Measurements from ENCODE around the gene LDB3.

LDB3 gene

DNA sequence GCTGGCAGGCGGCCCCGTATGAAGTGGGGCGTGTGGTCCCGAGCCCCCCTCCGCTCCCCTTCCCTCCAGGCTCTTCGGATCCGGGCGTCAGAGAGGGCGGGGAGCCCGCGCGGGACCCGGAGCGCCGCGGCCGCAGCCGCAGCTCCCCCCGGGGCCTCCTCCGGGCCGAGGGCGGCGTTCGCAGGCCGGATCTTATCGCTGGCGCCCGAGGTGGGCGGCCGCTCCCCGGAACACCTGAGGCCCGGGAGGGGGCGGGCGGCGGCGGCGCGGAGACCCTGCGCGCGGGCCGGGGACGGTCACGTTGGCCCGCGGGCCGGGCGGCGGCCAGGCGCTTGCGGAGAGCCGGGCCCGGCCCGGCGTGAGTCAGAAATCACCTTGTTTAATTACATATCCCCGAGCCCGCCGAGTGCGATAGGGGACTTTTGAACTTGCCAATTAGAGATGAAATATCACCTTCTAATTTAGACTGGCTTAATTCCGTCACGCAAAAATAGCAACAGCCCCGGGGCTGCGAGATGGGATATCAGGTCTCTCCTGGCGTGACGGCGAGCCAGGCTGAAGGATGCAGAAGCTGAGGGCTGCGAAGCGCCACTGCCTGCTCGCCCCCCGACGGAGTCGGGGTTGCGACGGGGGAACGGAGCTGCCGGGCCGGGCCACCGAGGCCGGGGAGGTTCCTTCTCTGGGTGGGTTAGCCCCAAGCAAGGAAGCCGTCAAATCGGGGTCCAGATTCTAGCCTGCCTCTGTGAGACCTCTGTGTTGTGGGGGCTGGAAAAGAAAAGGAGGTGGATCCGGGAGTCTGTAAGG lies 43.4 kb downstream of the LDB3 start:
- TF ChIP-seq L3MBTL2 (conservative IDR thresholded peaks at IDR 0.05) = peak; percentile 51
- no peak for TF ChIP-seq NFRKB (IDR thresholded peaks at IDR 0.05)
- TF ChIP-seq LEF1 (IDR thresholded peaks at IDR 0.05; ENCODE audit: borderline replicate concordance) = 0 out of 2 replicates have a peak, but pooled peaks have one; percentile 4
- ChIA-PET POLR2A (interaction anchor here (0.7 to 10.3 kb wide), 5 partner anchors 16 to 187 kb away, joined by 3 to 62 read pairs (median 4); partner anchors contain the start of gene BMPR1A), CTCF (interaction anchor here (1.0 kb wide), 1 partner anchor 249 kb away, joined by 3 read pairs; no protein-coding TSS in a partner anchor)
- DNase-seq (ENCODE audit: extremely low spot score) = peak; percentile 68

DNA sequence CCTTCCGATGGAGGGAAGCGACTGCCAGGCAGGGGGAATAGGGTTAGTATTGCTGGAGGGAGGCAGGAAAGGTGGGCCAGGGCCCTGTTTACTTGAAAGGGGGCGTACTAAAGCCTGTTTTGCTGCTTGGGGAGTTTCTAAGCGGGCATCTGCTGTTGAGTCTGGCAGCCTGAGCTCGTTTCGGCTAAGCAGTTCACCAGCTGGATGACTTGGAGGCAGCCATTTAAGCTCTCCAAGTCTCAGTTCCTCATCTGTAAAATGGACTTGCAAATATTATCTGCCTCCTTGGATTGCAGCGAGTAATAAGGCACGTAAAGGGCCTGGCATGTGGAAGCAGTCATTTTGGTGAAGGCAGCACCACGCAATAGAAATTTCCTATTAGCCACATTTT lies 44.0 kb downstream of the LDB3 start:
- TF ChIP-seq, protein P1, sequence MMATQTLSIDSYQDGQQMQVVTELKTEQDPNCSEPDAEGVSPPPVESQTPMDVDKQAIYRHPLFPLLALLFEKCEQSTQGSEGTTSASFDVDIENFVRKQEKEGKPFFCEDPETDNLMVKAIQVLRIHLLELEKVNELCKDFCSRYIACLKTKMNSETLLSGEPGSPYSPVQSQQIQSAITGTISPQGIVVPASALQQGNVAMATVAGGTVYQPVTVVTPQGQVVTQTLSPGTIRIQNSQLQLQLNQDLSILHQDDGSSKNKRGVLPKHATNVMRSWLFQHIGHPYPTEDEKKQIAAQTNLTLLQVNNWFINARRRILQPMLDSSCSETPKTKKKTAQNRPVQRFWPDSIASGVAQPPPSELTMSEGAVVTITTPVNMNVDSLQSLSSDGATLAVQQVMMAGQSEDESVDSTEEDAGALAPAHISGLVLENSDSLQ (IDR thresholded peaks at IDR 0.05) = no peak
- TF ChIP-seq FOXK2 (IDR thresholded peaks at IDR 0.05) (no peak), HDGF (IDR thresholded peaks at IDR 0.05; ENCODE audit: borderline replicate concordance) (no peak), FOXM1 (IDR thresholded peaks at IDR 0.05; ENCODE audit: borderline replicate concordance) (no peak), L3MBTL2 (conservative IDR thresholded peaks at IDR 0.05) (no peak), BHLHE40 (IDR thresholded peaks at IDR 0.05; ENCODE audit: borderline replicate concordance) (no peak), ZNF384 (IDR thresholded peaks at IDR 0.05) (no peak), ELF4 (IDR thresholded peaks at IDR 0.05) (no peak), ARNT (IDR thresholded peaks at IDR 0.05) (no peak), FOXA1 (IDR thresholded peaks at IDR 0.05) (no peak), SUZ12 (IDR thresholded peaks at IDR 0.05) (no peak), LEF1 (IDR thresholded peaks at IDR 0.05; ENCODE audit: borderline replicate concordance) (no peak), SP1 (IDR thresholded peaks at IDR 0.05) (no peak), NFRKB (IDR thresholded peaks at IDR 0.05) (no peak), TARDBP (IDR thresholded peaks at IDR 0.05) (no peak), CTBP1 (IDR thresholded peaks at IDR 0.05; ENCODE audit: borderline replicate concordance) (no peak)
- ChIA-PET POLR2A (interaction anchor here (0.7 to 10.3 kb wide), 5 partner anchors 17 to 186 kb away, joined by 3 to 62 read pairs (median 4); partner anchors contain the start of gene BMPR1A), CTCF (interaction anchor here (0.6 to 1.0 kb wide), 2 partner anchors 45 to 248 kb away, joined by 3 read pairs; no protein-coding TSS in a partner anchor)
- no peak for DNase-seq (ENCODE audit: extremely low spot score)

DNA sequence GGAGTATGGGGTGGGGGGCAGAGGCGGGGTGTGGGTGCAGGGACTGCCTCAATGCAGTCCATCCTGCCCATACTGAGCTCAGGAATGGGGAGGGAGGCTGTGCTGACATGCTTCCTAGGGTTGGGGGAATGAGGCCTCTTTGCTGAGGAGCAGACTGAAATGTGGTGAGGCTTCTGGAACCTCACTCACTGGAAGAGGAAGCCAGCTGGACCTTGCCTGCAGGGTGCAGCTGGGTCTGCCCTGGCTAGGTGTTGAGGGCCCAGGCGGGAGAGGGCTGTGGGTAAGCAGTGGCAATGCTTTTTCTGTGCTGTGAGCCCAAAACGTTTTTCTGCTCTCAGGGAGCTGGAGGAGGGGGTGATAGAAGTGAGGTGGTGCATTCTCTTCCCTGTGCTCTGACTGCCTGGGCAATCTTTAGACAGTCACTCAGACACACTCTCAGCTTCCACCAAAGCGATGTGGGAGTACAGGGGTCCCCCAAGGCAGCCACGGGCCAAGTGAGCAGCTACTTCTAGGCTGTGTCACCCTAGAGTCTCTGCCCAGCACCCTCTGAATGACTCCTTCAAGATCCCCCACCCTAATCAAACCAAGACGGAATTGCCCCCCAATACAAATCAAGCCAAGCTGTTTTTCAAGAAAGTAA lies 47.0 kb downstream of the LDB3 start:
- DNase-seq (ENCODE audit: extremely low spot score) = no peak
- ChIA-PET POLR2A (interaction anchor here (1.1 to 10.3 kb wide), 2 partner anchors 42 to 251 kb away, joined by 3 to 62 read pairs; partner anchors contain the start of gene BMPR1A), CTCF (no interaction called here)
- TF ChIP-seq HDGF (IDR thresholded peaks at IDR 0.05; ENCODE audit: borderline replicate concordance) = no peak
- no peak for TF ChIP-seq FOXK2 (IDR thresholded peaks at IDR 0.05)

DNA sequence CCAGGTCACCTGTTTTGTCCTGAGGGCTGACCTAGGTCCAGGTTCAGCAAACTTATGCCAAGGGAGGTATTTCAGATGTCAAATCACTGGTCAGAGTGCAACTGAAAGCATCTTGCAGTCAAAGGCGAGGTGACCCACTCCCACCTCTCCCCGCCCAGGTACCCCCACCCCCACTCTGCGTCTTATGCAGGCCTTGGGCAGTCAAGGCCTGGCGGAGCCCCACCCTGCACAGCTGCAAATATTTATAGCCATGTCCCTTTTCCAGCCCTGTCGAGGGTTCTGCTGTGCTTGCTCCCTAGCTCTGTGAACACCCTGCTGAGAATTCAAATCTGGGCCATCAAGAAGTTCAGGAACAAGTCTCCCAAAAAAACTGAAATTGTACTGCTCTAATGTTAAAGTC lies 47.5 kb downstream of the LDB3 start:
- no peak for DNase-seq (ENCODE audit: extremely low spot score)
- TF ChIP-seq LEF1 (IDR thresholded peaks at IDR 0.05; ENCODE audit: borderline replicate concordance) (no peak), SUZ12 (IDR thresholded peaks at IDR 0.05) (no peak), CTBP1 (IDR thresholded peaks at IDR 0.05; ENCODE audit: borderline replicate concordance) (no peak), NFRKB (IDR thresholded peaks at IDR 0.05) (no peak), TARDBP (IDR thresholded peaks at IDR 0.05) (no peak)
- CTCF ChIA-PET = no interaction called here
- POLR2A ChIA-PET = interaction anchor here (1.1 to 10.3 kb wide), 2 partner anchors 41 to 251 kb away, joined by 3 to 62 read pairs; partner anchors contain the start of gene BMPR1A

DNA sequence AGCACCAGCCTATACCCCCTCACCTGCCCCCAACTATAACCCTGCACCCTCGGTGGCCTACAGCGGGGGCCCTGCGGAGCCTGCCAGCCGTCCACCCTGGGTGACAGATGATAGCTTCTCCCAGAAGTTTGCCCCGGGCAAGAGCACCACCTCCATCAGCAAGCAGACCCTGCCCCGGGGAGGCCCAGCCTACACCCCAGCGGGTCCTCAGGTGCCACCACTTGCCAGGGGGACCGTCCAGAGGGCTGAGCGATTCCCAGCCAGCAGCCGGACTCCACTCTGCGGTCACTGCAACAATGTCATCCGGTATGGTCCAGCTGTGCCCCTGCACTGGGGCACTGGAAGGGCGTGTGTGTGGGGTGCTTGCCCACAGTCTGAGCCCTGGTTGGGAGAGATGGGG lies 48.2 kb downstream of the LDB3 start:
- POLR2A ChIA-PET = no interaction called here
- no peak for TF ChIP-seq CTBP1 (IDR thresholded peaks at IDR 0.05; ENCODE audit: borderline replicate concordance)
- no peak for TF ChIP-seq ZNF384 (IDR thresholded peaks at IDR 0.05)
- no peak for TF ChIP-seq L3MBTL2 (conservative IDR thresholded peaks at IDR 0.05)
- TF ChIP-seq ELF4 (IDR thresholded peaks at IDR 0.05) = no peak
- no peak for TF ChIP-seq BHLHE40 (IDR thresholded peaks at IDR 0.05; ENCODE audit: borderline replicate concordance)
- TF ChIP-seq HDGF (IDR thresholded peaks at IDR 0.05; ENCODE audit: borderline replicate concordance) = no peak
- no peak for TF ChIP-seq LEF1 (IDR thresholded peaks at IDR 0.05; ENCODE audit: borderline replicate concordance)
- no peak for TF ChIP-seq SUZ12 (IDR thresholded peaks at IDR 0.05)
- TF ChIP-seq FOXK2 (IDR thresholded peaks at IDR 0.05) = no peak
- TF ChIP-seq, protein P1 (IDR thresholded peaks at IDR 0.05) = no peak
- TF ChIP-seq SP1 (IDR thresholded peaks at IDR 0.05) = no peak
- TF ChIP-seq FOXA1 (IDR thresholded peaks at IDR 0.05) = no peak
- TF ChIP-seq TARDBP (IDR thresholded peaks at IDR 0.05) = no peak
- no peak for TF ChIP-seq ARNT (IDR thresholded peaks at IDR 0.05)
- TF ChIP-seq FOXM1 (IDR thresholded peaks at IDR 0.05; ENCODE audit: borderline replicate concordance) = no peak
- DNase-seq (ENCODE audit: extremely low spot score) = no peak
- CTCF ChIA-PET = no interaction called here

DNA sequence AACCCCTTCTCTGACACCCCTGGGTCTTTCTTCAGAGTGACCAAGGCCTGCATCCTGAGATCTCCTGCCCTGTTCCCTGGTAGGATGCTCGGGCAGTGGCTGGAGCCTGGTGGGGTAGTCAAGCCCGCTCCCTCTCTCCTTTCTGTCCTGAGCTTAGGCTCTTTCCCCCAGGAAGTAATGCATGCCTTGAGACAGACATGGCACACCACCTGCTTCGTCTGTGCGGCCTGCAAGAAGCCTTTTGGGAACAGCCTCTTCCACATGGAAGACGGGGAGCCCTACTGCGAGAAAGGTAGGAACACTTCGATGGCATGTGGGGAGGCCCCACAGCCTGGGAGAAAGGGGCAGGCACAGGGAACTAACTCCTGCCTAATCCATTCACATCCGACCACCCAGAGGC lies 50.2 kb downstream of the LDB3 start:
- DNase-seq (ENCODE audit: extremely low spot score) = no peak
- POLR2A ChIA-PET = no interaction called here
- TF ChIP-seq FOXM1 (IDR thresholded peaks at IDR 0.05; ENCODE audit: borderline replicate concordance) = no peak
- no peak for TF ChIP-seq NFRKB (IDR thresholded peaks at IDR 0.05)
- no peak for TF ChIP-seq L3MBTL2 (conservative IDR thresholded peaks at IDR 0.05)
- TF ChIP-seq, protein P1 (IDR thresholded peaks at IDR 0.05) = no peak
- no peak for TF ChIP-seq ARNT (IDR thresholded peaks at IDR 0.05)
- TF ChIP-seq FOXK2 (IDR thresholded peaks at IDR 0.05) = no peak
- TF ChIP-seq ELF4 (IDR thresholded peaks at IDR 0.05) = no peak
- no peak for TF ChIP-seq SUZ12 (IDR thresholded peaks at IDR 0.05)
- no peak for TF ChIP-seq CTBP1 (IDR thresholded peaks at IDR 0.05; ENCODE audit: borderline replicate concordance)
- TF ChIP-seq SP1 (IDR thresholded peaks at IDR 0.05) = no peak
- TF ChIP-seq LEF1 (IDR thresholded peaks at IDR 0.05; ENCODE audit: borderline replicate concordance) = no peak
- TF ChIP-seq BHLHE40 (IDR thresholded peaks at IDR 0.05; ENCODE audit: borderline replicate concordance) = no peak
- no peak for TF ChIP-seq HDGF (IDR thresholded peaks at IDR 0.05; ENCODE audit: borderline replicate concordance)
- no peak for TF ChIP-seq FOXA1 (IDR thresholded peaks at IDR 0.05)
- CTCF ChIA-PET = no interaction called here

Measured in HEK293T (cell line).